ENCODE results near the gene GJC1.

The GJC1 gene

DNA sequence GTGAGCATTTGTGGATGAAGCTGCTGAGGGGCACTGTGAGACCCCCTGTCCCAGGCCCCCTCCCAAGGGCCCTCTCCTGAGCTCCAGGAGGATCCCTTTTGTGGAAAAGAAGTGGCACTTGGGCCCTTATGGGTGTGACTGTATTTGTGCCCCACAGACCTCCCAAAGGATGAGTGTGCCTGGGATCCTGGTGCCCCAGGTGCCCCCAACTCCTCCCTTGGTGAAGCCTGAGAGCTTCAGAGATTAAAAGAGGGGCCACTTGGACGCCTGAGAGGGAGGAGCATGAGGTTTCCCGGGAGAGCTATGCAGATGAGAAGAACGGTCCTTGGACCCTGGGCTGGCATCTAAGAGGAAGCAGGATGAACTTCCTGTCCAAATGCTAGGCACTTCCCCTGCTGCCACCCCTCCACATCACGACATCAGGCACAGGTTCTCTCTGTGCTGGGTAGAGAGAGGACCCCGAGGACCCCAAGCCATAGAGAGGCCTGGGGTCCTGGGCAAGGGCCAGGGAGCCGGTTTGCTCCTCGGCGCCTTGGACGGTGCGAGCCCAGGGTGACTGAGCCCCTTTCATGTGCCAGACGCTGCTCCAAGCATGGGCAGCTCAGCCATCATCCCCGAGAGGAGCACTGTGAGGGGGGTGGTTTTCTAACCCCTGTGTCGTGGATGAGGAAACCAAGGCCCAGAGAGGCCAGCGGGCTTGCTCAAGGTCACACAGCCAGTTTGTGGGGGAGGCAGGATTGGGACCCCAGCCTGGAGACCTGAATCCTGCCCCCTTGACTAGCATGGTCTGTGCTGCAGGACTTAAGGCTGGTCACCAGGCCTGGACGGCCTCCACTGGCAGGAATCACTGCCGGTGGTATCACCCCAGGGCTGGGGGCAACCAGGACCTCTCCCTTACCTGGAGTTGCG lies 76.9 kb downstream of the GJC1 start:
- H4K91ac ChIP-seq (ENCODE audit: low read depth, low read length) = no peak overlapping the region
- H3K79me1 ChIP-seq (ENCODE audit: low read length) = no peaks in the 10 kb centered on the region
- H3K23ac ChIP-seq (ENCODE audit: low read length) = no peak overlapping the region
- no peak overlapping the region for H3K4me2 ChIP-seq (ENCODE audit: low read length)
- no peak overlapping the region for H3K4ac ChIP-seq (ENCODE audit: low read depth, low read length)
- peaks cover 2% of the 10 kb centered on the region for H3K9me3 ChIP-seq (ENCODE audit: insufficient read depth, low read depth, low read length)
- H2AK5ac ChIP-seq (ENCODE audit: low read length) = no peak overlapping the region
- no peak overlapping the region for H2BK5ac ChIP-seq (ENCODE audit: low read depth, low read length, poor library complexity)
- H3K18ac ChIP-seq (ENCODE audit: low read length) = no peak overlapping the region
- no peak overlapping the region for H4K8ac ChIP-seq (ENCODE audit: low read depth, low read length)
- no peaks in the 10 kb centered on the region for H3K79me2 ChIP-seq (ENCODE audit: control insufficient read depth, insufficient read depth, low read length, poor library complexity)
- H2BK120ac ChIP-seq (ENCODE audit: insufficient read depth, low read length, poor library complexity) = no peak overlapping the region
- no CpG with 5 or more reads among the region's 17 CpGs for WGBS (ENCODE audit: extremely low coverage, insufficient coverage, insufficient read length)
- no peak overlapping the region for H2BK12ac ChIP-seq (ENCODE audit: low read length)
- H3K36me3 ChIP-seq (ENCODE audit: control insufficient read depth in 1 of 2, insufficient read depth in 2 of 2, low read length in 2 of 2) = peaks cover 28% of the 10 kb centered on the region in 2 experiments
- H4K12ac ChIP-seq (ENCODE audit: low read depth, low read length) = no peak overlapping the region
- no peak overlapping the region for H3K4me3 ChIP-seq (ENCODE audit: low read depth, low read length)
- H3K27ac ChIP-seq (ENCODE audit: low read depth, low read length) = no peak overlapping the region
- H3K27me3 ChIP-seq (ENCODE audit: insufficient read depth, low read length) = peaks cover 8% of the 10 kb centered on the region
- no peak overlapping the region for H2AFZ ChIP-seq (ENCODE audit: insufficient read depth, low read length, poor library complexity)
- DNase-seq = no peak
- H3K4me1 ChIP-seq (ENCODE audit: control insufficient read depth in 1 of 2, insufficient read depth in 2 of 2, low read length in 2 of 2) = no peaks in the 10 kb centered on the region
- no peak overlapping the region for H3K14ac ChIP-seq (ENCODE audit: low read length)
- H3K9ac ChIP-seq (ENCODE audit: low read length) = no peak overlapping the region

- no peak overlapping the region for H4K91ac ChIP-seq (ENCODE audit: low read depth, low read length)
- H3K4me1 ChIP-seq (ENCODE audit: control insufficient read depth in 1 of 2, insufficient read depth in 2 of 2, low read length in 2 of 2) = no peaks in the 10 kb centered on the region
- no peak overlapping the region for H2BK12ac ChIP-seq (ENCODE audit: low read length)
- H2AFZ ChIP-seq (ENCODE audit: insufficient read depth, low read length, poor library complexity) = no peak overlapping the region
- H2AK5ac ChIP-seq (ENCODE audit: low read length) = no peak overlapping the region
- no peaks in the 10 kb centered on the region for H3K79me2 ChIP-seq (ENCODE audit: control insufficient read depth, insufficient read depth, low read length, poor library complexity)
- WGBS (ENCODE audit: extremely low coverage, insufficient coverage, insufficient read length) = no CpG with 5 or more reads among the region's 10 CpGs
- H3K9me3 ChIP-seq (ENCODE audit: insufficient read depth, low read depth, low read length) = no peaks in the 10 kb centered on the region
- H3K9ac ChIP-seq (ENCODE audit: low read length) = no peak overlapping the region
- H3K27me3 ChIP-seq (ENCODE audit: insufficient read depth, low read length) = no peaks in the 10 kb centered on the region
- H3K79me1 ChIP-seq (ENCODE audit: low read length) = no peaks in the 10 kb centered on the region
- H3K18ac ChIP-seq (ENCODE audit: low read length) = no peak overlapping the region
- no peak overlapping the region for H3K4me3 ChIP-seq (ENCODE audit: low read depth, low read length)
- H3K27ac ChIP-seq (ENCODE audit: low read depth, low read length) = no peak overlapping the region
- peaks cover 41 to 42% of the 10 kb centered on the region in 2 experiments for H3K36me3 ChIP-seq (ENCODE audit: control insufficient read depth in 1 of 2, insufficient read depth in 2 of 2, low read length in 2 of 2)
- H3K14ac ChIP-seq (ENCODE audit: low read length) = no peak overlapping the region
- no peak overlapping the region for H2BK120ac ChIP-seq (ENCODE audit: insufficient read depth, low read length, poor library complexity)
- H2BK5ac ChIP-seq (ENCODE audit: low read depth, low read length, poor library complexity) = no peak overlapping the region
- no peak overlapping the region for H4K12ac ChIP-seq (ENCODE audit: low read depth, low read length)
- no peak for DNase-seq
- H3K23ac ChIP-seq (ENCODE audit: low read length) = no peak overlapping the region
- H3K4me2 ChIP-seq (ENCODE audit: low read length) = no peak overlapping the region
- no peak overlapping the region for H3K4ac ChIP-seq (ENCODE audit: low read depth, low read length)
- no peak overlapping the region for H4K8ac ChIP-seq (ENCODE audit: low read depth, low read length)
Measured at GRCh38 chr17:44751806-44752205, 78.3 kb downstream of the GJC1 start.

DNA sequence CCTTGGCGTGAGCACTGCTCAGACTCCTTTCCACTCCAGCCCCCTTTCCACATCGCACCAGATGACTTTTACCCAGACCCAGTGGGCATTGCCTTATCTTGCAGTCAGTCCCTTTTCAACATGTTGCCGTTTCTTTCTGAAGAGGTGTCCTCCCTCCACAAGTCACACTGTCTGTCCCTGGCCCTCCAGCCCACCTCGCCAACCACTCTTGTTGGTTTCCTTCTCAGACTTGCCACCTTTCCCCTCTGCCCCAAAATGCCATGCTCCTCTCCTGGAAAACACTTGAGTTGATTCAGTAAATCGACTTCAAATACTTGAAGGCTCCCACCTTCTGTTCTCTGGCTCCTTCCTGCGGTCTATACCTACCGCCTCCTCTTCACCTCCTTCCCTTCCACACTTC lies 78.8 kb downstream of the GJC1 start:
- Histone ChIP-seq H3K4ac (ENCODE audit: low read depth, low read length) (no peak overlapping the region), H2AFZ (ENCODE audit: insufficient read depth, low read length, poor library complexity) (no peak overlapping the region), H3K4me3 (ENCODE audit: low read depth, low read length) (no peak overlapping the region), H3K79me1 (ENCODE audit: low read length) (no peaks in the 10 kb centered on the region), H3K18ac (ENCODE audit: low read length) (no peak overlapping the region), H3K27me3 (ENCODE audit: insufficient read depth, low read length) (no peaks in the 10 kb centered on the region), H3K36me3 (ENCODE audit: control insufficient read depth in 1 of 2, insufficient read depth in 2 of 2, low read length in 2 of 2) (peaks cover 42 to 43% of the 10 kb centered on the region in 2 experiments), H2BK12ac (ENCODE audit: low read length) (no peak overlapping the region), H2AK5ac (ENCODE audit: low read length) (no peak overlapping the region), H2BK5ac (ENCODE audit: low read depth, low read length, poor library complexity) (no peak overlapping the region), H3K14ac (ENCODE audit: low read length) (no peak overlapping the region), H4K91ac (ENCODE audit: low read depth, low read length) (no peak overlapping the region), H3K9me3 (ENCODE audit: insufficient read depth, low read depth, low read length) (no peaks in the 10 kb centered on the region), H3K23ac (ENCODE audit: low read length) (no peak overlapping the region), H2BK120ac (ENCODE audit: insufficient read depth, low read length, poor library complexity) (no peak overlapping the region), H3K9ac (ENCODE audit: low read length) (no peak overlapping the region), H3K4me1 (ENCODE audit: control insufficient read depth in 1 of 2, insufficient read depth in 2 of 2, low read length in 2 of 2) (no peaks in the 10 kb centered on the region), H3K79me2 (ENCODE audit: control insufficient read depth, insufficient read depth, low read length, poor library complexity) (no peaks in the 10 kb centered on the region), H3K4me2 (ENCODE audit: low read length) (no peak overlapping the region), H4K8ac (ENCODE audit: low read depth, low read length) (no peak overlapping the region), H3K27ac (ENCODE audit: low read depth, low read length) (no peak overlapping the region), H4K12ac (ENCODE audit: low read depth, low read length) (no peak overlapping the region)
- DNase-seq = no peak
- no CpG with 5 or more reads among the region's 7 CpGs for WGBS (ENCODE audit: extremely low coverage, insufficient coverage, insufficient read length)

DNA sequence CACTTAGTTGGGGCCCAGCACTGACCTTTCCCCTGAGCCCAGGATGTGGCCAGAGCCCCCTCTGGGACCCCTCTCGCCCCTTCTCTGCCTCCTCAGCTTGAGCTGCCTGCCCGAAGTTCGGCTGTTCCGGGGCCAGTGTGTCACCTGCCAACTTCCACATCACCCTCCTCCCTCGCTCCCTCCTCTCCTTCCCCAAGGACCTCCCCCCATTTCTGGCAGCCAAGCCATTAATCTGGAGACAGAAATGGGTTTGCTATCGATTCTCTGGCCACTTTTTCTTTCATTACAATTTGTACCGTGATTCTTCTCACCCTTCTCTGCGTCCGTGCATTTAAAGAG lies 80.1 kb downstream of the GJC1 start:
- Histone ChIP-seq H2AK5ac (ENCODE audit: low read length) (no peak overlapping the region), H3K36me3 (ENCODE audit: control insufficient read depth in 1 of 2, insufficient read depth in 2 of 2, low read length in 2 of 2) (peaks cover 42 to 43% of the 10 kb centered on the region in 2 experiments), H3K27ac (ENCODE audit: low read depth, low read length) (no peak overlapping the region), H3K18ac (ENCODE audit: low read length) (no peak overlapping the region), H3K4me2 (ENCODE audit: low read length) (no peak overlapping the region), H2BK5ac (ENCODE audit: low read depth, low read length, poor library complexity) (no peak overlapping the region), H4K8ac (ENCODE audit: low read depth, low read length) (no peak overlapping the region), H3K9ac (ENCODE audit: low read length) (no peak overlapping the region), H3K79me2 (ENCODE audit: control insufficient read depth, insufficient read depth, low read length, poor library complexity) (no peaks in the 10 kb centered on the region), H3K27me3 (ENCODE audit: insufficient read depth, low read length) (no peaks in the 10 kb centered on the region), H4K91ac (ENCODE audit: low read depth, low read length) (no peak overlapping the region), H2BK120ac (ENCODE audit: insufficient read depth, low read length, poor library complexity) (no peak overlapping the region), H3K4me3 (ENCODE audit: low read depth, low read length) (no peak overlapping the region), H2AFZ (ENCODE audit: insufficient read depth, low read length, poor library complexity) (no peak overlapping the region), H3K14ac (ENCODE audit: low read length) (no peak overlapping the region), H3K9me3 (ENCODE audit: insufficient read depth, low read depth, low read length) (no peaks in the 10 kb centered on the region), H3K4ac (ENCODE audit: low read depth, low read length) (no peak overlapping the region), H3K23ac (ENCODE audit: low read length) (no peak overlapping the region), H2BK12ac (ENCODE audit: low read length) (no peak overlapping the region), H3K79me1 (ENCODE audit: low read length) (no peaks in the 10 kb centered on the region), H3K4me1 (ENCODE audit: control insufficient read depth in 1 of 2, insufficient read depth in 2 of 2, low read length in 2 of 2) (no peaks in the 10 kb centered on the region), H4K12ac (ENCODE audit: low read depth, low read length) (no peak overlapping the region)
- WGBS (ENCODE audit: extremely low coverage, insufficient coverage, insufficient read length) = no CpG with 5 or more reads among the region's 9 CpGs
- no peak for DNase-seq
